GM03348 (cell line): ENCODE data around the gene RAPGEF5.

Experiments
- DNase-seq: peaks from one replicate; pipeline ENCODE4 v3.0.0; 2012; ENCODE audit warnings: low spot score

RAPGEF5 gene

GRCh38 chr7:22348379-22348778 is 8.6 kb downstream of the RAPGEF5 start:
- no peak for DNase-seq

- no peak for DNase-seq
These were observed 10.4 kb downstream of the RAPGEF5 start for GRCh38 chr7:22346383-22347107.

- no peak for DNase-seq
These were observed 12.3 kb downstream of the RAPGEF5 start for GRCh38 chr7:22344655-22345054.

GRCh38 chr7:22343612-22344011 is 13.3 kb downstream of the RAPGEF5 start:
- DNase-seq: no peak

GRCh38 chr7:22343071-22343470 is 13.9 kb downstream of the RAPGEF5 start:
- no peak for DNase-seq

- DNase-seq: no peak
These were observed 17.1 kb downstream of the RAPGEF5 start for GRCh38 chr7:22339725-22340390.

GRCh38 chr7:22338877-22339276 is 18.1 kb downstream of the RAPGEF5 start:
- DNase-seq: no peak

- DNase-seq: no peak
These were observed 18.5 kb downstream of the RAPGEF5 start for GRCh38 chr7:22338411-22338810.

- no peak for DNase-seq
These were observed 23.2 kb downstream of the RAPGEF5 start for GRCh38 chr7:22333680-22334141.

- no peak for DNase-seq
These were observed 24.5 kb downstream of the RAPGEF5 start for GRCh38 chr7:22332461-22332870.

- no peak for DNase-seq
These were observed 25.2 kb downstream of the RAPGEF5 start for GRCh38 chr7:22331704-22332103.

GRCh38 chr7:22330903-22331302 is 26.1 kb downstream of the RAPGEF5 start:
- no peak for DNase-seq

GRCh38 chr7:22329816-22330524 is 27.0 kb downstream of the RAPGEF5 start:
- no peak for DNase-seq

- DNase-seq: no peak
These were observed 30.8 kb downstream of the RAPGEF5 start for GRCh38 chr7:22326181-22326580.

GRCh38 chr7:22325671-22326070 is 31.3 kb downstream of the RAPGEF5 start:
- no peak for DNase-seq

- no peak for DNase-seq
These were observed 33.2 kb downstream of the RAPGEF5 start for GRCh38 chr7:22323714-22324113.

- DNase-seq: no peak
These were observed 36.5 kb downstream of the RAPGEF5 start for GRCh38 chr7:22320416-22320815.

GRCh38 chr7:22319424-22320403 is 37.2 kb downstream of the RAPGEF5 start:
- DNase-seq: no peak

GRCh38 chr7:22318376-22318775 is 38.6 kb downstream of the RAPGEF5 start:
- DNase-seq: no peak

GRCh38 chr7:22317632-22318031 is 39.3 kb downstream of the RAPGEF5 start:
- no peak for DNase-seq

GRCh38 chr7:22316914-22317313 is 40.0 kb downstream of the RAPGEF5 start:
- DNase-seq: no peak

- DNase-seq: no peak
These were observed 49.1 kb downstream of the RAPGEF5 start for GRCh38 chr7:22307816-22308215.
